Kidney epithelial cell (primary cell): ENCODE measurements around the gene RBFOX2. TPM values are rescaled to one million over a fixed set of nuclear protein-coding genes. Genes with fewer than 3 reads are reported as not detected.

Source experiments
- DNase-seq: peaks from one replicate; pipeline ENCODE4 v3.0.0-alpha.2; 2010; ENCODE audit warnings: low read depth
- H3K27me3 ChIP-seq: 2 replicates; pipeline ENCODE4 v1.6.0; 2011; ENCODE audit warnings: low read length; ENCODE audit not compliant: control insufficient read depth, insufficient read depth
- H3K36me3 ChIP-seq: 2 replicates; pipeline ENCODE4 v1.5.1; 2011; ENCODE audit warnings: low read length; ENCODE audit not compliant: control insufficient read depth, insufficient read depth
- H3K4me3 ChIP-seq: 2 replicates; pipeline ENCODE4 v1.5.1; 2011; ENCODE audit warnings: low read depth, mild to moderate bottlenecking, control low read depth, low read length
- CTCF ChIP-seq: IDR thresholded peaks from 2 replicates; pipeline ENCODE4 v1.5.1; 2011; ENCODE audit warnings: mild to moderate bottlenecking, moderate library complexity, low read length, control low read depth, inconsistent platforms; ENCODE audit not compliant: insufficient read depth, poor library complexity, severe bottlenecking
- total RNA-seq: library from RNA; depleted of rRNA; stranded (reverse); fragments of >200 nt; gene quantifications from 2 replicates; pipeline ENCODE4 v1.2.3, GENCODE V29; 2015

The RBFOX2 gene
- total RNA-seq, 1 donor from 2014 or later = 75.1 TPM

- no peak overlapping the region for H3K4me3 ChIP-seq
- no peak for DNase-seq
- TF ChIP-seq CTCF = no peak
- no peaks in the 10 kb centered on the region for H3K27me3 ChIP-seq
- no peaks in the 10 kb centered on the region for H3K36me3 ChIP-seq
Measured at GRCh38 chr22:35928285-35928798, 100.3 kb downstream of the RBFOX2 start.

- Histone ChIP-seq H3K36me3 (no peaks in the 10 kb centered on the region), H3K27me3 (no peaks in the 10 kb centered on the region), H3K4me3 (no peak overlapping the region)
- no peak for DNase-seq
- TF ChIP-seq CTCF = no peak
Measured at GRCh38 chr22:35923026-35923425, 105.6 kb downstream of the RBFOX2 start.

GRCh38 chr22:35921777-35922176 is 106.8 kb downstream of the RBFOX2 start:
- TF ChIP-seq CTCF = peak; percentile 72
- Histone ChIP-seq H3K27me3 (no peaks in the 10 kb centered on the region), H3K36me3 (no peaks in the 10 kb centered on the region), H3K4me3 (no peak overlapping the region)
- peak; percentile 66 for DNase-seq

- DNase-seq = no peak
- no peak for TF ChIP-seq CTCF
- H3K36me3 ChIP-seq = no peaks in the 10 kb centered on the region
- no peaks in the 10 kb centered on the region for H3K27me3 ChIP-seq
- no peak overlapping the region for H3K4me3 ChIP-seq
Measured at GRCh38 chr22:35921044-35921443, 107.6 kb downstream of the RBFOX2 start.

- H3K4me3 ChIP-seq = no peak overlapping the region
- H3K36me3 ChIP-seq = no peaks in the 10 kb centered on the region
- H3K27me3 ChIP-seq = no peaks in the 10 kb centered on the region
- no peak for TF ChIP-seq CTCF
- DNase-seq = no peak
Measured at GRCh38 chr22:35919002-35919542, 109.6 kb downstream of the RBFOX2 start.

GRCh38 chr22:35918456-35918855 is 110.2 kb downstream of the RBFOX2 start:
- no peaks in the 10 kb centered on the region for H3K36me3 ChIP-seq
- H3K4me3 ChIP-seq = no peak overlapping the region
- no peak for DNase-seq
- TF ChIP-seq CTCF = no peak
- H3K27me3 ChIP-seq = no peaks in the 10 kb centered on the region
